Smooth muscle cell of the brain vasculature (primary cell): ENCODE data around the gene ECHDC3.
"Not testable (repeated sequence)": the region's sequence is repeated elsewhere in the genome, so short reads cannot be mapped to it uniquely, and the experiment has no call there.

Experiments used
- DNase-seq: peaks from one replicate; pipeline ENCODE4 v3.0.0-alpha.2; 2012; ENCODE audit warnings: low read depth, low spot score

Gene ECHDC3

GRCh38 chr10:11715815-11716494 lies 26.2 kb upstream of the ECHDC3 start:
- DNase-seq: no peak

- no peak for DNase-seq
Observed at GRCh38 chr10:11716686-11717085, 25.5 kb upstream of the ECHDC3 start.

DNA sequence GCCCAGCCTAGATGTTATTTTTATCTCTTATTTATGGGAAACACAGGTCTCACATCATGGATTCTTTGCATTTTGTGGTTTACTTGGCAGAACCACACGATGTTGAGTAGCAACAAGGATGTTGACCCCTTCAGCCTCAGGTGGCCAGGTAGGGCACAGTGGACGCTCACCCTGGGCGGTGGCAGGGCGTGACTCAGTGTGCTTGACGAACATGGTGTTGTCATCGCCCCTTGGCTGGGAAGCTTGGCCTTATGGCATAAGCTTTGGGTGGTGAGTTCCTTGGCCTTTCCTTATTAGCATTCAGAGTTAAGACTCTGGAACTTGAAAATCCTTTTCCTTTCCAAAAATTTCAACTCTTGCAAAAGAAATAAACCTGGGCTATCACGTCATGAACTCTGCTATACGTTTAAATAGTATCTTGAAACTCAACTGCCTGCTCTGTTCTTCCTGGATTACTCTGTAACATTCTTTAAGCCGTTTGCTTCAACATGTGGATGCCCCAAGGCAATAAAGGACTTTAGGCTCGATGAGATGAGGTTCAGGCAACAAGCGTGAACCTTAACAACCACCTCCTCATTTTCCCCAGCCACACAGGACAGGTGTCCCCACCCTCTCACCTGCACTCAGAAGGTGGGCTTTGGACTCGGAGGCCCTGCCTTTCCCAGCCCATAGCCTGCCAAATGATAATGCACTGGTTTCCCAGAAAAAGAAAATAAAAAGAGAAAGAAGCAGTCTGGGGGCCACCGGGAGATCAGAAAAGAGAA lies 22.5 kb upstream of the ECHDC3 start:
- DNase-seq: no peak

DNA sequence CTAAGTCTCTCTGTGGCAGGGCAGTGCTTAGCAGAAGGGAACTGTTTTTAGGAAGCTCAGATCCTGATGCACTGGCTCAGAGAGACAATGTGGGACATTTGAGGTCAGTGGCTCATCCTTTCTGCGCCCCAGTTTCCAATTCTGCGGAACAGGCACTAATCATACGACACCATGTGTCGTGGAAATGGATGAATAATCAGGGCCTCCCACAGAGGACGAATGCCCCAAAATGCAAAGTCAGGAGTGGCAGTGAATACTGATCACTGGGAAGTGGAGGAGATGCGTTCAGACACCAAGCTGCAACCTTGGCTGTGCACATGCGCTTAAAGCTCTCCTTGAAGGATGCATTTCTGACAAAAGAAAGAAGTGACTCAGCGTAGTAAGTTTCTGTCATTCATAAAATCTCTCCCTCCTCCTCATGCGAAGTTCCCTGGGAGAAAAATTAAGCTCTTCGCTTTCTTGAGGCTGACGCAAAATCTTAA lies 21.9 kb upstream of the ECHDC3 start:
- no peak for DNase-seq

DNA sequence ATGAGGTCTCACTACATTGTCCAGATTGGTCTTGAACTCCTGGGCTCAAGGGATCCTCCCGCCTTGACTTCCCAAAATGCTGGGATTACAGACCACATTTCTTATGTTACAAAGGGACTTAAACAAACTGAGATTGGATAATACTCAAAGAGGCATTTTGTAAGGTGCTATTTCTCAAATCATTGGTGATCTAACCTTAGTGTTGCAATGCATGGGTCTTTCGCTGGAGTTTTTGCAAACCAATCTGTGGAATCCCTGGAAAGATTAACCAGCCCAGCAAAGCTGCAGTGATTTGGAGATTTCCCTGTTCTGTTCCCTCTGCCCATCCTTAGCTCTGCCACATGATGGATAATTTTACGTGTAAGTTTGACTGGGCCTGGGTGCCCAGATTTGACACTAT lies 20.4 kb upstream of the ECHDC3 start:
- DNase-seq: no peak

DNA sequence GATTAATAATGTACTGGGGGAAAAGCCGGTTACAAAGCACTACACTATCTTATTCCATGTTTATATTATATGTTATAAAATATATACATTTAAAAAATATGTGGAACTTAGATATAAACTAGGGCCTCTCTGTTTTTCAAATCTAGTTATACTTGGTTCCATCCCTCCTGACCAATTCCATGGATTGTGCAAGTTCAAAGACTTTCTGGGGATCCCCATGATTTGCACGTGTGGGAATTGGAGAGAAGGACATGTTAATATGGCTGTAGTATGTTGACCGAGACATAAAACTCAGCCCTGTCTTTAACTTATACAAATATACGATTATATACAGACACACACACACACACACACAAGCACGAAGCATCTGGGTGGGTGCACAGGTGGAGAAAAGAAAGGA lies 18.8 kb upstream of the ECHDC3 start:
- no peak for DNase-seq

DNA sequence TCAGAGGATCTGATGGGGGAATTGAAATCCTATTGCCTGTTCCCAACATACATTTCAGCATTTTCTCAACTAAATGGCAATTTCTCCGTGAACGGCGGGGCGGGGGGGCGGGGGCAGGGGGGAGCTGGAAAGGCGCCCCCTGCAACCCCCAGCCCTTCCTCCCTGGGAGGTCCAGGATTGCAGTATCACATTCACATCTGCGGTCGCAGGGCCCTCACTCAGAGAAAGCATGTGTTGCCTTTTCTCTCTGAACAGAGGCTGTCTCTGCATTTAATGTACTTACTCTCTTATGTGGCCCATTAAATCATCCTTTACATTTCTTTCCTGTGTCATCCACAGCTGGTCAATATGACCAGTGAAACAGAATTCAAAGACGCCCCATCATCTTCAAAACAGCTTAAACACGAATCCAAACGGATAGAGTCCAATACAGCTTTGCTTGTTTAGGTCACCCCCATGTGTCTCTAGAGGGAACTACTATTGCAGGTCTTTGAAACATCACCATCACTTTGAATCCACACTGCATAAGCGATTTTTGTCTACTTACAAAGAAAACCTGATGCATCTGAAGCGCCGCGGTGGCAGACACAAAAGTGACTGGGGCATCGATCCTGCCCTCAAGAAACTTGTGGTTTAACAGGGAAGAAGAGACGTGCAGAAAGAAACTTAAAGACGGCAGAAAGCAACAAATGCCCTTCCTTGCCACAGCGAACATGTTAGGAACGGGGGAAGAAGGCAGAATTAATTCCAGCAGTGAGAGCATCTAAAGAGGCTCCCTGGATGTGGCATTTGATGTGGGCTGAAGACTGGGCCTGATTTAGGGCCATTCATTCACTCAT lies 17.0 kb upstream of the ECHDC3 start:
- DNase-seq: peak; percentile 36

GRCh38 chr10:11725912-11726311 lies 16.3 kb upstream of the ECHDC3 start:
- DNase-seq: no peak

- DNase-seq: no peak
Observed at GRCh38 chr10:11727563-11727962, 14.6 kb upstream of the ECHDC3 start.

DNA sequence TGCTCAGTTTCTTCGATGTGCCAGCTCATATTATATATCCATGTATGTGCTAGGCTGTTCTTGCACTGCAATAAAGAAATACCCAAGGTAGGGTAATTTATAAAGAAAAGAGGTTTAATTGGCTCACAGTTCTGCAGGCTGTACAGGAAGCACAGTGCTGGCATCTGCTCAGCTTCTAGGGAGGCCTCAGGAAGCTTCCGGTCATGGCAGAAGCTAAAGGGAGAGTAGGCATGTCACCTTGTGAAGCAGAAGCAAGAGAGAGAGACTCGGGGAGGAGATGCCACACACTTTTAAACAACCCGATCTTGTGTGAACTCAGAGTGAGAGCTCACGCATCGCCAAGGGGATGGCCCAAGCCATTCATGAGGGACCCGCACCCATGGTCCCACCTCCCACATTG lies 13.8 kb upstream of the ECHDC3 start:
- DNase-seq: no peak

- DNase-seq: no peak
Observed at GRCh38 chr10:11729790-11730315, 12.3 kb upstream of the ECHDC3 start.

- DNase-seq: no peak
Observed at GRCh38 chr10:11730779-11731178, 11.4 kb upstream of the ECHDC3 start.

- DNase-seq: not testable (repeated sequence)
Observed at GRCh38 chr10:11736767-11737166, 5.4 kb upstream of the ECHDC3 start.

GRCh38 chr10:11737258-11738032 lies 4.7 kb upstream of the ECHDC3 start:
- DNase-seq: not testable (repeated sequence)

DNA sequence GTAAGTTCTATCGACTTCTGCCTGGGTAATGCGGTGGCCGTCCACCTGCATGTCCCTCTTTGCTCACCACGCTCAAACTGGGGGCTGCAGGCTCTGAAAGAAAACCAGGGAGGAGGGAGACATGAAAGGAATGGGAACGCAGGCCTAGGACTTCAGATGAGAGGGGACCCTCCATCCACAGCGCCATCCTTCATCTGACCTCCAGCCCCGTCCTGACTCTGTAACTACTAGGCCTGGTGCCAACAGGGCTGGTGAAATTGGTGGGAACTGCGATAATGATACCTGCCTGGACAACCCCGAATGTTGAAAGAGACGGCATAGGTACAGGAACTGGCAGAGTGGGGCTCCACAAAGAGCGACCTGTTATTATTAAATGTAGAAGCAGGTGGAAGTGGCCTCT lies 1.3 kb upstream of the ECHDC3 start:
- DNase-seq: no peak

DNA sequence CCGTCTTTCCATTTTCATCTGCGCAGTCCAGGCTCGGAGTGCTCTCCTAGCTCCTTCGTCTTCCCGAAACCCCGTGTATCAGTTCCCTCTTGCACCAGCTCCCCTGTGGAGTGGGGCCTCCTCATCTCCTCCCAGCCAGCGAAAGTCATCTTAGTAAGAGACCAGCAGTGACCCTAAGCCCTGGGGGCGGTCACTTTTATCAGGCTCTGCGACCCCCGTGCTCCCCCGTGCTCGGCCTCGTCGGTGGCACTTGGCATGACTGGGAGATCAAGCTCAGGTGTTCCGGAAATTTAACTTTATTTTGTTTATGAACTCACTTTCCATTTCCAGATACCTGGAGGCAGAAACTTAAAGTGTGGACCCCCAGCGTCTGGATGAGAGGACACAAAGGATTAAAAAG lies 574 bp upstream of the ECHDC3 start:
- no peak for DNase-seq

DNA sequence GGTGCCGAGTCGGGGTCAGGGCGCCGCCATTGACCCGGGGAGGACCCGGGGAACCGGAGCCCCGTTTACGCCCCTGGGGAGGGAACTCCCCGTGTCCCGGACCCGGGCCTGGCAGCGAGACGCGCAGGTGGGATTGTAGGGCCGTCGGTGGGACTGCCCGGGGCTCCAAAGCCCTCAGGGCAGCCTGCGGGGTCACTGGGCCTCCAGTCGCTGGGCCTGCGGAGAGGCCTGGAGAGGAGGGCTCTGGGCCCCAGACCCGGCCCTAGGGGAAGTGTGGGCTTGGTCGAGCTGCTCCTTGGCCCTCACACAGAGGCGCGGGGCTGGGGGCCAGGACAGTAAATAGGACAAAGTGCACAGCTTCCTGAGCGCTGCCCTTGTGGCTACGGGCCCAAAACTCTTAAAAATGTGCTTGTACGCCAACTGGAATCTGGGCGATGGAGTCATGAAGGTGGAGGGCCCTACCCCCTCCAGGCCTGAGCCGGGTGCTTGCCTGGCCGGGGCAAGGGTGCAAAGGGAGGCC lies 657 bp downstream of the ECHDC3 start:
- DNase-seq: no peak

DNA sequence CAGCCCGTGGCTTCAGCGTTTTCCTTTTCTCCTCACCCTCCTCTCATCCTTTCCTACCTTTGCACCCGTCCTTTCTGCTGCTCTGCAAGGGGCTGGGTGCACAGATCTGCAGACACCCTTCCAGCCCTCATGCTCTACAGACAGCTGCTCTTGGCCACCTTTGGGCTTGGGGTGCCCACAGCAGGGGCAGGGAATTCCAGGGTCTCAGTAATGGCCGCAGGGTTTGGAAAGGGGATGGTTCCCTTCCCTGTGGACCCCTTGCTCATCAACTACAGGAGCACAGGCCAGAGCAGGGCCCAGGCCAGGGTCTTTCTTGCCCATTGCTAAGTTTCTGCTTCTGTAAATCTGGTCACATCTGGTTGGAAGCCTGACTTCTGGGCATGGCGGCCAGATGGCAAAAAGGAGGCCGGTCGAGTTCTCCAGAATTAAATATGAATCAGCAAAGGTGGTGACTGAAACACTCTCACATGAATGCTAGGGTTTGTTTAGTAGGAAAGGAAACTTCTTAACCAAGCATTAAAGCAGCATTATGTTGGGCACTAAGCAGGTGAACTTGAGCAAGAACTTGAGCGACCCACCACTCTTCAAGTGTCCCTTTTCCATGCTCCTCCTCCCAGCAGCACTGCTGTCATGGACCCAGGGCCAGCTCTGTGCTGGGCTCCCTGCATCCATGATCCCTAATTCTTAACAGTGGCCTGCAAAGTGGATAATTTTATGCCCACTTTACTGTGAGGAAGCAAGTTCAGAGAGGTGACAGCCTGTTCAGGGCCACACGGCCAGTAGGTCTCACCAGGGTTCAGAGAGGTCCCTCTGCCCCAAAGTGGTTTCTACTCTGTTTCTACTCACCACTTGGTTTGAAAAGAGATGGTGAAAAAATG lies 1.5 kb downstream of the ECHDC3 start:
- no peak for DNase-seq

DNA sequence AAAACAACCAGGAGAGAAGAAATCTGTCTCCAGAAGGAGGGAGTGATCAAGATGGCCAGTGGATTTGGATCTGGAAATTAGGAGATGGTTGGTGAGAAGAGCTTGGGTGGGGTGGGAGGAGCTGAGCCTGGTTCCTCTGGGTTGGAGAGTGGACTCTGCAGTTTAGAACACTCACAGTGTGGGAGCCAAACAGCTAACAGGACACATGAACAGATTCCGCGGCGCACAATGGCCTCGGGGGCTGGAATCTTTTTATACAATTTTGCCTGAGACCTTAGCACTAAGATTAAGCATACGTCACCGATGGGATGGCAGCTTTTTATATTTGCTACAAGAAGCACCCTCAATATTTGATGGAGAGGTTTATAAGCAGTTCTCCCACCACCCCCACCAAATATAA lies 2.9 kb downstream of the ECHDC3 start:
- DNase-seq: no peak
